HG03139 (cell line): ENCODE measurements around the gene CITED4.

Experiments
- ATAC-seq: cut with Tn5 transposase; IDR thresholded peaks from one replicate; pipeline ENCODE4 v1.9.1; 2021; ENCODE audit not compliant: unreplicated experiment

Gene CITED4

DNA sequence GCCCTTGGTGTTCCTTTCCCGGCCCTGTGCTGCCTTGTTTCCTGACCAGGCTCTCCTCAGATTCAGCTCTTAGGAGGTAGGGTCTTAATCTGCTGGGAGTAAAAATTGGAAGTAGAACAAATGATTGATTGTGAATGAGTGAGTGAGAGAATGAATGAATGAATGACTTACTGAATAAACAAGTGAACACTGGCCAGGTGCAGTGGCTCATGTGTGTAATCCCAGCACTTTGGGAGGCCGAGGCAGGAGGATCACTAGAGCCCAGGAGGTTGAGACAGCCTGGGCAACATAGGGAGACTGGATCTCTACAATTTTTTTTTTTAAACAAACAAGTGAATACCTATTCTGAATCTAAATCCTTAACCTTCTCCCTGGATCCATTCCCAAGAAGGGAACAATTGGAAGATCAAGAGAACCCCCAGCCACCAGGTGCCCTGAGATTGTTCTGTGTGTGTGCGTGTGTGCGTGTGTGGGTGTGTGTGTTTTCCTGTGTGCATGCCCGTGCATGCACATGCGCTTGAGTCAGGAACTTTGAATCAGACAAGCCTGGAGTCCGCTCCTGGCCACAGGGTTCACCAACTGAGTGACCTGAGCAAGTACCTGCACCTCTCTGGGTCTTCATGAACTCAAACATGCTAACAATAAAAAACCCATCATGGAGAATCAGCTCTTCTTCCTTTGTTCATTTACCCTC lies 24.3 kb upstream of the CITED4 start:
- ATAC-seq: no peak

DNA sequence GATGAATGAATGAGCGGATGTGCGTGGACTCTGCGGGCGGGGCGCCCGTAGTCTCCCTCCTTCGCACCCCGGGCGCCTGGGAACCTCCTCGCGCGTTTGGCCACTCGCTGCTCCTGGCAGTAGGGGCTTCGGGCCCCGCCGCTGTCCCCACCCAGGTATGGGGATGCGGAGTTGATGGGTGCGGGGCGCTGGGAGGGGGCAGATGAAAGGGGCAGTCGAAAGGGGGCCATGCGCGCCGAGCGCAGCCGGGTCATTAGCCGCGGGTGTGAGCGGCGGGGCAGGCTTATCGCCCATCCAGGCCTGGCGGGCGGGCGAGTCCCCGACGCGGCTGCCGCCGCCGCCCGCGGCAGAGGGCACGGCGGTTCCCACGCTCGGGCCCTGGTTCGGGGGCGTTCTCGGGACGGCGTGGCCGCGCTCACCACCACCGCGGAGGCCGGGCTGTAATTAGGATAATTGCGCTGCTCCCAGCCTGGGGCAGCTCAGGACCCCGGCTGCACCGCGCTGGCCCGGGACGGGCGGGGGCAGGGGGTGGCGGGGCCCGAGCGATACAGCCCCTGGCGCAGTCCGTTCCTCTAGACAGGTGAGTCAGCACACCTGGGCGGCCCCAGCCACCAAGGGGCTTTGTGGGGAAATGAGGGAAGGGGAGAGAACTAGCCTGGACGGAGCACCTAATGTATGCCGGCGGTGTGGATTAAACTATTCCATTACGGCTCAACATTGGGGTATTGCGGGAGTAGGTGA lies 22.1 kb upstream of the CITED4 start:
- ATAC-seq: no peak

DNA sequence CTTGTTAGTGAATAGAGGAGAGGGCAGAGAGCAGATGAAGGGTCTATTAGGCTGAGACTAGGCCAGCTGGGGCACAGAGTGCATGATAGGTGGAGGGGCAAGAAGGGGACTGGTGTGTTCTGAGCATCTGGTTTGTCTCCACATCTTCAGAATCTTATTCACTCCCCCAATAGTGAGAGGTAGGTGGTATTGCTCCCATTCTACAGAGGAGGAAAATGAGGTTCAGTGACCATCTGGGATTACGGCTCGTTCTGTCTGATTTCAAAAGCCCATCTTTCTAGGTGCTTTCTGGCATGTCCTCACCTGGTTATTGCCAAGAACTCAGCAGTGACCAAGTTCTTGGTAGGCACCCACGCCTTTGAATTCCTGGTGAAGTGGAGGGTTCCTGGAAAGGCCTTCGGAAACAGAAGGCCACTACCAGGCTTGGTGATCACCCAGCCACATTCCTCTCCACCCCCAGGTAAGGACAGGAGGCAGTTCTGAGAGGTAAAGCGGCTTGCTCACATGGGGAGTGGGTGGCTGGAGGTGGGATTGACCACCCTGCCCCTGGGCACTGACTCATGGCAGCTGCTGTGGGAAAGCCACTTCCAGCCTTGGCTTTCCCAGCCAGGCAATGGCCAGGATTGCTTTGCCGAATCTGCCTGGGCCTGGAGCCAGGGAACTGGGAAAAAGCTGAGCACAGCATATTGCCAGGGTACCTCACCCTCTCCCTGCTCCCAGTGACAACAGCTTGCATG lies 18.8 kb upstream of the CITED4 start:
- ATAC-seq: no peak

- no peak for ATAC-seq
Measured at GRCh38 chr1:40879482-40880175, 17.5 kb upstream of the CITED4 start.

- ATAC-seq: no peak
Measured at GRCh38 chr1:40878906-40879305, 16.7 kb upstream of the CITED4 start.

GRCh38 chr1:40877698-40878097 lies 15.5 kb upstream of the CITED4 start:
- ATAC-seq: no peak

DNA sequence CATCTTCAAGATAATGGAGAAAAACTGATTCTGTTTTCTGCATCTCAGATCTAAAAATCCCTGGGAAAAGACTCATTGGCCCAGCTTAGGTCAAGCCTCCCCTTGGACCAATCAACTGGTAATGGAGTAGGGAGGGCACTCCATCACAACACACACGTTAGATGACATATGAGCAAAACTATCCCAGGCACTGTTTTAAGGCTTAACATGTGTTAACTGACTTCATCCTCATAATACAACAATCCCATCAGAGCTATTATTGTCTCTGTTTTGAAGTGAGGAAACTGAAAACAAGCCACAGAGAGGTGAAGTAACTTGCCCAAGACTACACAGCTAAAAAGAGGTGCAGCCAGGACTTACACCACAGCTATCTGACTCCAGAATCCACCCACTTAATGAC lies 14.7 kb upstream of the CITED4 start:
- ATAC-seq: no peak

DNA sequence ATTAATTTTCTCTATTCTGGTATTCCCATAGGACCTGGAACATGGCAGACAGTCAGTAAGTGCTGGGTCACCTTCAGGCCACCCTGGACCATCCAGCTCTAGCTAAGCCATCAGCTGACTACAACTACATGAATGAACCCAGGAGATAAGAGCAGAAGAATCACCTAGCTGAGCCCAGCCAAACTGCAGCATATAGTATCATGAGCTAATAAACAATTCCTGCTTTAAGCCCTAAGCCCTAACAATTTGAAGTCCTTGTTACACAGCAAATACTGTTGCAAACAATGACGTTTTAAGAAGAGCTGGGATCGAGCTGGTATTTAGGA lies 14.2 kb upstream of the CITED4 start:
- ATAC-seq: no peak

GRCh38 chr1:40873863-40874472 lies 11.8 kb upstream of the CITED4 start:
- no peak for ATAC-seq

DNA sequence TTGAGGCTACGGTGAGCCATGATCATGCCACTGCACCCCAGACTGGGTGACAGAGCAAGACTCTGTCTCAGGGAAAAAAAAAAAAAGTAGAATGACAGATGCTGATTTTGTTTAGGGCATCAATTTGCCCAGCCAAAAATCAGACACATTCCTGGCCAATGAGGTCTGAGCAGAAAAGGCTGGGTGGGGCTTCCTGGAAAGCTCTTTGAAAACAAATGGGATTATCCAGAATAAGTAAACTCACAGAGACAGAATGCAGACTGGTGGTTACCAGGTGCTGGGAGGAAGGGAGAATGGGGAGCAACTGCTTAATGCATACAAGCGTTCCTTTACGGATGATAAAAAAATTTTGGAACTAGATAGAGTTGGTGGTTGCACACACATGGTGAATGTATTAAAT lies 10.1 kb upstream of the CITED4 start:
- no peak for ATAC-seq

DNA sequence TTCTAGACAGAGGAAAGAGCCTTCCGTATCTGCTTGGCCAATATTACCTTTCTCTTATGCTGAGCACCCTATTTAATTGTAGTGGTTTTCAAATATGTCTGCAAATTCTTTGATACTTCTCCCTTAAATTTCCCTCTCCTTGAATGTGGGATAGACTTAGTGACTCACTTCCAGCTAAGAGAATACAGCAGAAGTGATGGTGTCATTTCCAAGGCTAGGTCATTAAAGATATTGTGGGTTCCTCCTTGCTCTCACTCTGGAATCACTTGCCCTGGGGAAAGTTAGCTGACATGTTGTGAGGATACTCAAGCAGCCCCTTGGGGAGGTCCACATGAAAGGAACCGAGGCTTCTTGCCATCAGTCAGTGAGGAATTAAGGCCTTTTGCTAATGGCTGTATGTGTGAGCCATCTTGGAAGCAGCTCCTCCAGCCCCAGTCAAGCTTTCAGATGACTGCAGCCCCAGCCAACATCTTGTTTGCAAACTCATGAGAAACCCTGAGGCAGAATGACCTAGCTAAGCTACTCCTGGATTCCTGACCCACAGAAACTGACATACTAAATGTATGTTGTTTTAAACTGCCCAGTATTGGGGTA lies 8.1 kb upstream of the CITED4 start:
- ATAC-seq: no peak

- no peak for ATAC-seq
Measured at GRCh38 chr1:40868051-40868723, 6.0 kb upstream of the CITED4 start.

DNA sequence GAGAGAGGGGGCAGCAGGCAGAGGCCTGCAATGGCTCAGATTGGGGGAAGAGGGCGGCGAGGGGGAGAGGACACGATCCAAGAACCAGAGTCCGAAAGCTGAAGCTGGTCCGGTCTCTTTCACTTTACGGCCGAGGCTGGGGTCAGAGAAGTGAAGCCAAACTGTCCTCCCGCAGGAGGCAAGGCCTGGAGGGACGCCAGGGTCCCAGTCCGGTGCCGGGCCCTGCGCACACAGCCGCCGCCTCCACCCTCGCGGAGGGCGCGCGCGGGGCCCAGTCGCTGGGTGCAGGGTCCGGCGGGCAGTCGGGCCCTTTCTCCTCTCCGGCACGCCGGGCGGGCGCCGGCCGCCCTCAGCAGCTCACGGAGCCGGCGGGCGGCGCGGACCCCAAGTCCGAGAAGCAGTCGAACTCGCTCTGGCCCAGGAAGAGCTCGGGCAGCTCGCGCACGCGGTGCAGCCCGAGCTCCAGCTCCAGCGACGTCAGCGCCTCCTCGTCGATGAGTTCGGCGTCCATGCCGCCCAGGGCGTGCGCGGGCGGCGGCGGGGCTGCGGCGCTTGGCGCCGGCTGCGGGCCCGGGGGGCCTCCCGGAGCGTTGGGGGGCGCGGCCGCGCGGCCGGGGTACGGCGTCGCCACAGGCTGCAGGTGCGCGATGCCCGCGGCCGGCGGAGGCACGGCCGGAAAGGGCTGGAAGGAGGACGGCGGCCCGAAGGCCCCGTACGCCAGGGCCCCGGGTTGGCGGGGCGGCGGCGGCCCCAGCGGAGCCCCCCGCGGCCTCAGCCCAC lies 749 bp downstream of the CITED4 start:
- ATAC-seq: no peak

DNA sequence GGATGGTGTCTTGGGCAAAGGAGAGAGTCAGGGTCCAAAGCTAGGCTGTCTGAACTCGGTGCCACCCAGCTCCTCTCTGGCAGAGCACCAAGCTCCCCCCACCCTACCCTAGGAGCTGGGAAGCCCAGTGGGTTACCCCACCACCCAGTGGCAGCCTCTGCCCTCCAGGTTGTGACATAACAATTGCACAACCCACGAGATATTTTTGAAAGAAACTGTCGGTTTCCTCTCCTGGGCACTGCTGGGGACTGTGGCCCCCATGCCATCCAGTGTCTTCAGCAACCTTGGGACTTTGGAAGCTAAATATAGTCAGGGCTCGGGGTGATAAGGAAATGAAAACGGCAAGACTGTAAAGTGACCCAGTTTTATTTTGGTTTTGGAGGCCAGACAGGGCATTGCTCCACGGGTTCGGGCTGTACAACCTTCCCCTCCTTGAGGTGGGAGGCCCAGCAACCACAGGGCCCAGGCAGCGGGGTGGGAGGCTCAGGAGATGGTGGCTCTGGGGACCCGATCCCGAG lies 1.4 kb downstream of the CITED4 start:
- ATAC-seq: no peak

DNA sequence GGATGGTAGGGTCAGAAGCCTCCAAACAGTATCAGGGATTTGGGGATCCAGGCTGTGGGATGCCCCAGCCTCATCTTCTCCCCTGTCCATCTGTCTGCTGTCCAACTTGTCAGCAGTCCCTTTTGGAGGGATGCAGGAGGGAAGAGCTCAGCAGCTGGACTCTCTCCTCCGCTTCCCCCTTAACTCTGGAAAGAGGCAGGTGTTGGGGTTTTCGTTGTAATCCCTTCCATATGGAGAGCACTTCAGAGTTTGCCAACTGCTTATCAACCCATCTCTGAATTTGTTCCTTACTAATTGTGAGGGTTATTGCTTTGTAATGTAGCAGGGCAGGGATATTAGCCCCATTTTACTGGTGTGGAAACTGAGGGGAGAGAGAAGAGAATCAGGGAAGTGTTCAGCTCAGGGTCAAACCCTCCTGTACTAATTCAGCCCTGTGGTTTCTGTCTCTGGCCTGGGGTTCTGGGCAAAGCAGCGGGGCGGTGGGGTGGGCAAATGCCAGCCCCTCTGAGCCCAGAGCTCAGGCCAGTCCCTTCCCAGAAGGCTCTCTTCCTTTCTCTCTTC lies 3.2 kb downstream of the CITED4 start:
- ATAC-seq: no peak

DNA sequence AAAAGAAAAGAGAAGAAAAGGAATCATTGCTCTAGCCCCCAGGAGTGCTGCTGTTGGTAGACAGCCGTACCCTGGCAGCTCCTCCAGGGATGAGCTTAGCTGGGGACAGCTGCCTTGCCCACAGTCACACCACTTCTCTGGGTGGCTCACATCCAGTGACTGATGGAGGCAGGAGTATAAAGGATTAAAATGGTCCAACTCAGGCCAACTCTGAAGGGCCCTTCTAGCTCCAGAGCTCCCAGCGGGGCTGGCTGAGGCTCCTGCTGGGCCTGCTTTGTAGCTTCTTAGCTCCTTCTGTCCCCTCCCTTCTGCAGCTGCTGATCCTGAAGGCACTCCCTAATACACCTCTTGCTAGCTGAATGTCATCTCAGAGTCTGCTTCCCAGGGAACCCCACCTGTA lies 4.4 kb downstream of the CITED4 start:
- no peak for ATAC-seq

- ATAC-seq: no peak
Measured at GRCh38 chr1:40856656-40857302, 5.4 kb downstream of the CITED4 start.

- ATAC-seq: no peak
Measured at GRCh38 chr1:40856116-40856515, 6.0 kb downstream of the CITED4 start.
